ENCODE data around the gene ZBED2.
"Not testable (repeated sequence)": the region's sequence is repeated elsewhere in the genome, so short reads cannot be mapped to it uniquely, and the experiment has no call there.

Gene ZBED2, protein sequence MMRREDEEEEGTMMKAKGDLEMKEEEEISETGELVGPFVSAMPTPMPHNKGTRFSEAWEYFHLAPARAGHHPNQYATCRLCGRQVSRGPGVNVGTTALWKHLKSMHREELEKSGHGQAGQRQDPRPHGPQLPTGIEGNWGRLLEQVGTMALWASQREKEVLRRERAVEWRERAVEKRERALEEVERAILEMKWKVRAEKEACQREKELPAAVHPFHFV

DNA sequence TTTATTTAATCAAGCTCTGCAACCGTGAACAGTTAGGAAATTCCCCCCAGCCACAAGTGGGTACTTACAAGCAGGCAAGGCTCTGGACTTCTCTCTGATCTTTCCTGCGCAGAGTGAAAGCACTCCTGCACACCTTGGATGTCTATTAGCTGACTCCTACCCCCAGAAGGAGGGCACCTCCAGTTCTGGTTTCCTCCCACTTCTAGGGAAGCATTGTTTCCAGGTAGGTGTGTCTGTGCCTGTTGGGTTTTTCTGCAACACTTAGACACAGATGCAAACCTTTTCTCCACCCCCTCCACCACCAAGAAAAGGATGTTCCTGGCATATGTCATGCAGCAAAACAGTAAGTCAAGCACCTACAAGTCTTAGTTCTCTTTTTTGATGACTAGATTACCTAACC, at the start of gene ZBED2:
Gene ZBED2, minus strand, starts transcription at position 115 of the 400 bp plus-strand sequence. CDS start 1,145 bp downstream, outside the sequence.
- no peak for DNase-seq

DNA sequence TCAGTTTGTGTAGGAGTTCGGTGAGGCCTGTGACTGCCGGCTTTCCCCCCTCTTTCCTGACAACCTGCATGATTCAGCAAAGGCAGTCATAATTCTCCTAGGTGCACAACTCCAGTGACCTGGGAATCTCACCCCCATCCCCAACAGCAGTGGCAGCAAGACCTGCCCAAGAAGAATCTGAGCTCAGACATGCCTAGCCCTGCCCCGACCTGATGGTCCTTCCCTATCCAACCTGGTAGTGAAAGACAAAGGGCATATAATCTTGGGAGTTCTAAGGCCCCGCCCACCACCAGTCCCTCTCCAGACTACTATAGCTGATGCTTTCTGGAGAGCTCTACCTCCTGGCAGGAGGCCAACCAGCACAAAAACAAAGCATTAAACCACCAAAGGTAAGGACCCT, 44.2 kb upstream of the ZBED2 start:
- no peak for DNase-seq

DNA sequence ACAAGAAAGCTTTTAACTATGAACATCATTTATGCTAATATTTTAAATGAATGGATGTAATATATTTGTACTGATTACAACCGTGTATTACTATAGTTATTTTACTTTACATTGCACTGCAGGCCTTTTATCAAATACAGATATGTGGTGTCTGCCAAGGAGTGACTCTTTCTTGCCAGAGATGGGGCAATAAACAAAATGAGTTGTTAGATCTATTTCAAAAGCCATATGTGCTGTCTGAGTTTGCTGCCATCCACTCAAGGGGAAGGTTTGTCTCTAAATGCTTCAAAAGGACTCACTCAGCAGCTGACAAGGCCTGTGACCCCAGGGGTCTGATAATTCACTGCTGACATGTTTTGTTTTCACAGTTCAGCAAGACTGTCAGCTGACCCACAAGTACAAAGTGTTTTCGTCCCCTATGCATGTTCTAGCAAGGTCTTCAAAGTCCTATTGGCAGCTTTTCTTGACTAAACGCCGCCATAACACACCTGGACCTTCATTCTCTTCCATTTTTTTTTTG, 41.3 kb upstream of the ZBED2 start:
- no peak for DNase-seq

DNA sequence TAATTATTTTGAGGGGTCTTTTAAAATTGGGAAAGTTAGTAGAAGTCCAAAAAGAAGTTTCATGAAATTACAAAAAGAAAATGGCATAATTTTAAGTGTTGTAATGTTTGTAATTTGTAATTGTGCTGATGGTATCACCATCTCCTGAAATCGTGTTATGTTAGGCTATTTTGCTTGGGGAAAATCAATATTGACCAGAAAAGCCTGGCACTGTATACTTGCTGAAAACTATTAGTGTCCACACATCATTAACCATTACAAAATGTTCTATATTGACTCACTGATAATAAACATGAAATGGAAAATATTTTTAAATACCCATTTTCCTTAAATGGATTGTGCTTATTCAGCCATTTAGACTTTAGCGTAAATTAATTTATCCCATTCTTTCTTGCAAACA, 40.3 kb upstream of the ZBED2 start:
- no peak for DNase-seq

DNA sequence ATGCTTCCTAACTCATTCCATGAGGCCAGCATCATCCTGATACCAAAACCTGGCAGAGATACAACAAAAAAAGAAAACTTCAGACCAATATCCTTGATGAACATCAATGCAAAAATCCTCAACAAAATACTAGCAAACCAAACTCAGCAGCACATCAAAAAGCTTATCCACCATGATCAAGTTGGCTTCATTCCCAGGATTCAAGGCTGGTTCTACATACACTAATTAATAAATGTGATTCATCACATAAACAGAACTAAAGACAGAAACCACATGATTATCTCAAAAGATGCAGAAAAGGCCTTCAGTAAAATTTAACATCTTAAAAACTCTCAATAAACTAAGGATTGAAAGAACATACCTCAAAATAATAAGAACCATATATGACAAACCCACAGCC, 35.5 kb upstream of the ZBED2 start:
- not testable (repeated sequence) for DNase-seq

DNA sequence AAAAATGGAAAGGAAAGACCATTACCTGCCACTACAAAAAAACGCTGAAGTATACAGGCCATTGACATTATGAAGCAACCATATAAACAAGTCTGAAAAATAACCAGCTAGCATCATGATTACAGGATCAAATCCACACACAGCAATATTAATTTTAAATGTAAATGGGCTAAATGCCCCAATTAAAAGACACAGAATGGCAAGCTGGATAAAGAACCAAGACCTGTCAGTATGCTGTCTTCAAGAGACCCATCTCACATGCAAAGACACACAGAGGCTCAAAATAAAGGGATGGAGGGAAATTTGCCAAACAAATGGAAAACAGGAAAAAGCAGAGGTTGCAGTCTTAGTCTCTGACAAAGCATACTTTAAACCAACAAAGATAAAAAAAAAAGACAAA, 33.9 kb upstream of the ZBED2 start:
- not testable (repeated sequence) for DNase-seq

DNA sequence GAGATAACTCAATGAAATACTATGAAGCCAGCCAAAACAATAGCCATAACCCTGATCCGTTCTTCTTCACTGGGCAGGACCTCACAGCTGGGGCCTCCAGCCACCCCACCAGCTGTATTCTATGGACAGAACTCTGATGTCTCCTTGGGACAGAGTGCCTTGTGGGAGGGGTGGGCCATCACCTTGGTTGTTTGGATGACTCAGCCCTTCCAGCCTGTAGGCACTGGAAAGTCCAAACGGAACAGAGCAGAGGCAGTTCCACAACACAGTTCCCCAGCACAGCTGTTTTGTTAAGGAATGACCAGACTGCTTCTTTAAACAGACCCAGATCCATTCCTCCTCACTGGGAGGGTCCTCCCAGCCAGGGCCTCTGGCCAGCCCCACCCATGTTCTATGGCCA, 31.9 kb upstream of the ZBED2 start:
- DNase-seq: no peak

DNA sequence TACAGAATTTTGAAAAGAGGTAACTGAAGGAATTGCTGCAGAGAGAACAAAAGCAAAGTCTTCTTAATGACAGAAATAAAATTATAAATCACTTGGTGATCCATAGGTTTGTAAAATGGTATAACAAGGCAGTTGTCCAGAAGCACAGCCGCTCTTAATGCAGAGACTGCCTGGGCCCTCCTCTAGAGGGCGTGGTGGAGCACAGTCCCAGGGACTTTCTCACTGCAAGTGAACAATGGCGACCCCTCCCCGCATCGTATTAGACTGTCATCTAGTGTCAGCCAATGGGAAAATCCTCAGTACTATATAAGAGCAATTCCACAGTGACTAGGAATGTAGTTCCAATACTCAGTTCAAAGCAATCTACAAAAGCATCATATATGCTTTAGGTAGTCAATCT, 26.4 kb upstream of the ZBED2 start:
- no peak for DNase-seq

DNA sequence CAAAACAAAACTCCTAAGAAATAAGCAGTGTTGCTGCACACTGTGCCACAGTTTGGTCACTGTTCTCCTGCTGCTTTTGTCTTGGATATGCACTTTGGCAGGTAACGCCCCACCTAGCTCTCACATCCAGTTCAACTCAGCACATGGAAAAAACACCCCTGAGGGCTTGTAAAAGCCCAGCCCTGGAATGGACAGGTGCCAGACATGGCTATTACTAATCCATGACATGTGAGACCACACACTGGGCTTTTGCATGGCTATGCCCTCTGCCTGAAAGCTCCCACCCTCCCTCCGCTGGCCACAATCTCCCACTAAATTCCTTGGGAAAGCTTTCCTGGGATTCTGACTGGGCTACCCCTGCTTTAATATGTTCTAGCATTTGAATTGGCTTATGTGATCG, 24.7 kb upstream of the ZBED2 start:
- no peak for DNase-seq

DNA sequence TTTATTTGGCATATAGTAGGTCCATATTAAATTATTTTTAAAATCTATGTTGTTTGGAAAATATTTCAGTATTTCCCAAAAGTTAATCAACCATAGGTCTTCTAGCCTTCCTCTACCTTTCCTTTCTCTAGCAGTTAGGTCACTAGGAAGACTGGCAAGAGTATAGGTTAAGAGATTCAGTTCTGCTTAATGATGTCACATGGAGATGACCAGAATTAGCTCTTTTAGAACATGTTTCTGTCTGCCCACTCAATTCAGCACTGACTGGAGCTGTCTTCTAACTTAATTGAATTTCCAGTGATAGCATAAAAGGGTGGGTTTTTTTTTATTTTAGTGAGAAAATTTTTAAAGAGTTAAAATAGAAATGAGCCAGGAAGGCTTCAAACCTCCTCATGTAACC, 23.8 kb upstream of the ZBED2 start:
- no peak for DNase-seq

DNA sequence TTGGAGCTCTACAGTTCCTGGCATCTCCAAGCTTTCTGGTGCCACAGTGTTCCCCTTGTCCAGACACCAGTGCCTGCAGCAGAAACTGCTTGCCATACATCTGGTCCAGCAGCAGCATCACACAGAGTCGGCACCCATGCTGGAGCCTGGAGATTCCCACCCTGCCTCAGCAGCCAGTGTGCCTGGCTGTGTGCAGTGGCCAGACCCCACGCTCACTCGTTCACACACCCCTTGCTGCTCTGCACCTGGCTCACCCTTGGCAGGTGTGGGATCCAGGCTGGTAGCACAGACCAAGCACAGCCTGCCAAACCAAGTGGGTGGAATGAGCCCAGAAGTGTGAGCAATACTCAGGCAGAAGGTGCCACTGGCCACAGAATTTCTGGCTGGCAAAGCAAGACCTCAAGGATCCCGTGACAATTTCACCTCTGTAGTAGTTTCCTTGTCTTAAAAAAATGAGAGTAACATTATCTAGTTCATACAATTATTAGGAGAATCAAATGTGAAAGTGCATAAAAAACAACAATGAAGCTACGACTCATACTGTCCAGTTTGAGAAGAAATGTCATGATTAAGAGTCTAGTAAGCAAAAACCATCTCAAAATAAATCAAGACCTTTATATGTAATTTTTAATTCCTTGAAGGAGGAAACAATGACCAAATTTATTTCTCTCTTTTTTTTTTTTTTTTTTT, 22.9 kb upstream of the ZBED2 start:
- DNase-seq: no peak

DNA sequence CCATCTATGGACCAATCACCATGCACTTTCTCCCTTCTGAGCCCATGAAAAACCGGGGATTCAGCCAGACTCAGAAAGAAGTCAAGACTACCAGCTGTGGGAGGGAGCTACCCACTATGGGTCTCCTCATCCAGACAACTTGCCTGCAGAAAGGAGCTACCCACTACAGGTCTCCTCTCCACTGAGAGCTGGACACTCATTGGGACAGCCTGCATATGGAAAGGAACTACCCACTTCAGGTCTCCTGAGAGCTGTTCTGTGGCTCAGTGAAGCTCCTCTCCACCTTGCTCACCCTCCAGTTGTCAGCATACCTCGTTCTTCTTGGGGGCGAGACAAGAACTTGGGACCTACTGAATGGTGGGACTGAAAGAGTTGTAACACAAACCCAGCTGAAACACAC, 22.3 kb upstream of the ZBED2 start:
- DNase-seq: no peak

DNA sequence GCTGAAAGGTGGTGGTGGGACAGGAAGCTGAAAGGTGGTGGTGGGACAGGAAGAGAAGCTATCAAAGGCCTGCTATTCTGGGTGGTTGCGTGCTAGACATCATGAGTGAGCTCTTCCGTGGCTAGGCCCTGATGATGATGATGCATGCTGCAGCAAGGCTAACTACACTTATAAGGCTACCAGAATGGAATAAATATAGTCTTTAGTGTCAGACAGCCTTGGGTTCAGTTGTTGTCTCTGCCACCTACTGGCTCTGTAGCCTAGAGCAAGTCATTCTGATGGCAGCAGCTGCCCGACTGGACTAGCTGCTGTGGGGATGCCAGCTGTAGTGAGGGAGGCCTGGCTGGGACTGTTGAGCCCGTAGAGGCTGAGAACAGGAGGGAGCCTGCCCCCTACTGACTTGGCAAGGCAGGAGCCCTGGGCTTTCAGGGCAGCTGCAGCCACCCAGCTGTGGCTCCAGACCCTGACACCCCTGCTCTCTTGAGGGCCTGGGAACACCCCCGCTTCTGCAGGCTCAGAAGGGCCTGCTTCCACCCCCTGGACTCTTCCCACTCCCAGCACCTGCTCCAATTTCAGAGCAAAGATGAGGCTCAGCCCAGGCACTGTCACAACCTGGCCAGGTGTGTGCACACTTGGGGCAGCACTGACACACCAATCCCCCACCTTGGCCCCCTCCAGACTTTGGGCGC, 21.4 kb upstream of the ZBED2 start:
- no peak for DNase-seq

DNA sequence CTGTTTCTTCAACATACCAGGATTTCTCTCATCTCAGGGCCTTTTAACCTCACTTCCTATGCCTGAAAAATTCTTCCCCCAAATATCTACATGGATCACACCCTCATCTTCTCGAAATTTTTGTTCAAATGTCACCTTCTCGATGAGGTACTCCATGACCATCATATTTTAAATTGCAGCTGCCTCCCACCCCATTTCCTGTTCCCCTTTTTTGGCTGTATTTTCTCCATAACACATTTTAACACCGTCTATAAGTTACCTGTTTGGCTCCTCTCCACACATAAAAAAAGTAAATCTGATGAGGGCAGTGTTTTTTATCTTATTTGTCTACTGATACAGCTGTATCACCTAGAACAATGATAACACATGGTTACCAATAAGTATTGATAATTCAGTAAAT, 20.7 kb upstream of the ZBED2 start:
- DNase-seq: no peak

DNA sequence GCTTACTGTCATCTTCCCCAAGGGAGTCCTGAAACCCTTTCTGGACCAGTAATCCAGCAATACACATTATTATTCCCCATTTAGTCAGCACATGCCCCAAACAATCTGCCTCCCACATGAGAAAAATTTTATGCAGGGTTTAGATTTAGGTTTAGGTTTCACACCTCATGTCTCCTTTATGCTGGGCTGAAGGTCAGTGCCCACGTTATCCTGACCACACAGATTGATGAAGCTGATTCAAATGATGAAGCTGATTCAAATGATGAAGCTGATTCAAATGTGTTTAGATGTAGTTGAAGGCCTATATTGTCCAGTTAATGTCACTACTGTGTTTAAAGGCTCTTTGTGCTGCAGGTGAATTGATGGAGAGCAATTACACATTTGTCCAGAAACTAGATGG, 18.1 kb upstream of the ZBED2 start:
- DNase-seq: no peak

DNA sequence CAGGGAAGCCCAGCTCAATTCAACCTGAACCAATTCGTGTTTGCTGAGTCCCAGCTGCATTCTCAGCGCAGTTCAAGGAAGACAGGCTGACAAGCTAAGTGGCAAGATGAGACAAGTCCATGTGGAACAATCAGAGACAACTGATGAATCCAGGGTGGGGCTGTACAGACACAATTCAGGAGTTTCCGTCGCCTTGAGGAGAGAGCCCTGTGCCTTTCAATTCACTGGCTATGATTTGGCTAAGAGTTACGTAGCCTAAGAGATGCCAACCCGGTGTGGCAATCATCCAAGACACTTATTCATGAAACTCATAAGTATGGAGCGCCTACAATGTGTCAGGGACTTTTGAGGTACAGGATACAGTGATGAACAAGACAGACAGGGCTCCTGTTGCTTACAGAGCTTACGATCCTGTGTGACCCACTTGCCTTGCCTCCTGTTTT, 15.5 kb upstream of the ZBED2 start:
- DNase-seq: peak in 1 of 2 experiments; percentile 3

DNA sequence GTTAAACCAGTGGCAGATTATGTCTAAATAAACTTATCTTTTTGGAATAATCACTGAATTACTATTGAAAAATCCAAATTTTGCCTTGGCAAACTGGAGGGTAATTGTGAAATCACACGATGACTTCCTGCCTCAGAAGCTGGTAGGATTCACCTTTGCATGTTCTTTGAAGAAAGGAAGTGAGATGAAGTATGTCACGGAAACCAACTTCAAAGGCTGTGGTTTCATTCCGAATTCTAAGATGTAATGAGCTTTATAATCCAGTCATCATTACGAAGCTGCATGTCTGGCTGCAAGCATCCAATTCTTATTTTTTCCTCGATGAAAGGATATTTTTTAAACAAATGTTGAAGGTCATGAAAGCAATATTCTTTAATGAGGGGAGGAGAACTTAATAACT, 15.0 kb upstream of the ZBED2 start:
- no peak for DNase-seq

DNA sequence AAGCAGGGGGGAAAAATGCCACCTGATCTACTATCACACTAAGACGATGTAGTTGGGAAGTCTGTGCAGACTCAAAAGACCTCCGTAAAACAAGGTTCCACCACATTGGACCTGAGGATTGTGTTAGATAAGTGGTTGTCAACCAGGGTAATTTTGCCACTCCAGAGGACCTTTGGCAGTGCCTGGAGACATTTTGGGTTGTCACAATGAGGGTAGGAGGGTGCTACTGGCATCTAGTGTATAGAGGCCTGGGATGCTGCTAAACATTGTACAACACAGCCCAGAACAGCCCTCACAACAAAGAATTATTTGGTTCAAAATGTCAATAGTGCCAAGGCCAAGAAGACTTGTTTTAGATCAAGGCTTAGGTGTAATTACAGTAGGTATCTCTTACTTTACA, 14.6 kb upstream of the ZBED2 start:
- no peak for DNase-seq

DNA sequence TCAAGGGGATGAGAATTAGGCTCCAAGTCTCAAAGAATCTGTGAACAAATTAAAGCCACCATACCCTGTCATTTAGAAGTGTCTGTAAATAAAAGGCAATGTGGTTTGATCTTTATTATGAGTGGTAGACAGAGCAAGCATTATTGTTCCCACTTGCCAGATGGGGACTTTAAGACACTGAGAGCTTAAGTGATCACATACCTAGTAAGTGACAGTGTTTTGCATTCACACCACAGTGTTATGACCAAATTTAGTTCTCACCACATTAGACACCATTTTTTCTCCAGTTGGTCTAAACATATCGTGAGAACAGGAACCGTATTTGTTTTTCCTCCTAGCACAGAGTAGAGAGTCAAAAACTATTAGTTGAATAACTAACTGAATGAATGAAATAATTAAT, 13.2 kb upstream of the ZBED2 start:
- no peak for DNase-seq

DNA sequence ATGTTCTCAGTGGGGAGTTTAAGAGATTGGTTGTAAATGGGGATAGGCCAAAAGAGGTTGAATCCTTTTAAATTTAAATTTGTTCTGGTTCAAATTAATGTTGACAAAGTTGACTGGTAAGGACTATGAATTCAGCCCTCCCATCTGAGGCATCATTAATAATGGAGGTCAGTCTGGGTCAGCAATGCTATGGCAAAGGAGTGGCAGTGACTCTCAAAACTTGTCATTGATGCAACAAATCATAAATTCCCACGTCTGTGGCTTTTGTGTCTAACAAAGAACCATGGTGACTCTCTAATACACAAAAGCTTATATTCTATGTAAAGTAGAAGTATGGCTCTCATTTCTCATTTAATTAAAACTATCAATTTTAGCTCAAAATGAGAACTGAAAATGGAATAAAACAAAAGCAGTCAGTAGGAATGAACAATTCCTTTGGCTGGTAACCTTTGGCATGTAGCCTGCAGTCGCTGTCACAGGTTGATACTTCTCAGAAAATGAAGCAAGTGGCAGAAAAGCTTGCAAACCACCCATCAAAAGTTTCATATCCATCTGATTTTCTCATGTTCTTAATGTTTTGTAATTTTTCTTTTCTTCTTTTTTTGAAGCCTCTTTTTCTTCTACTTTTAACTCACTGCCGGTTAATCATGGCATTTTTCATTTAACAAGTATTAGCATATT, 12.2 kb upstream of the ZBED2 start:
- no peak for DNase-seq

DNA sequence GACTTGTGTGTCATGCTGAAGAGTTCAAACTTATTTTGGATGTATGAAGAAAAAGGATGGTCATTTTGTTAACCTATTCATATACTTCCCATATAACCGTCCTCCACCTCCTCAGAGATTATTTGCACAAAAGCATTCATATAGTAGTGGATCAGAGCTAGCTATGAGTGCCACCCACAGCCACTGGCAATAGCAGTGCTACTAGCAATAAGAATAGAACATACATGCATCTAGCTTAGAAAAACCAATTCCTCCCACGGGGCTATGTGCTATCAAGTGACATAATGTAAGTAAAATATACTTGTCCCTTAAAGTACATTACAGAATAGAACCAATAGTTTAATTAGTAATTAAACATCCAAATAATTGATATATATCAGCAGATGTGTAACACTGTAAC, 10.3 kb upstream of the ZBED2 start:
- DNase-seq: no peak

DNA sequence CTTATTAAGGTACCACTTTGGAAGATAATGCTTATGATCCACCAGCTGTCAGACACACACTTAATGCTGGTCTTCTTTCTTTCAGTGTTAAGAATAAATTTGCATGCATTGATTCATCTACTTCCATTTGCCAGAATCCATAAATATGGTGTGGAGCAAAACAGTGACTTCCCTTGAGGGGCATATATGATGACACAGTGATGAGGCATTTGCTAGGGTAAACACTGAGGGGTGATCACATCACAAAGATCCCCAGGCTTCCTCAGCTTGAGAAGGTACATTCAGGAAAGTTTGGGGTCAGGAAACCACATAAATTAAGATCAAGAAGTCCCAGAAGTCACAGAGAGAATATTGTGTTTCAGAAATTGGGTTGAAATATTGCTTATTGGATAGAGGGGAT, 9.9 kb upstream of the ZBED2 start:
- DNase-seq: no peak

DNA sequence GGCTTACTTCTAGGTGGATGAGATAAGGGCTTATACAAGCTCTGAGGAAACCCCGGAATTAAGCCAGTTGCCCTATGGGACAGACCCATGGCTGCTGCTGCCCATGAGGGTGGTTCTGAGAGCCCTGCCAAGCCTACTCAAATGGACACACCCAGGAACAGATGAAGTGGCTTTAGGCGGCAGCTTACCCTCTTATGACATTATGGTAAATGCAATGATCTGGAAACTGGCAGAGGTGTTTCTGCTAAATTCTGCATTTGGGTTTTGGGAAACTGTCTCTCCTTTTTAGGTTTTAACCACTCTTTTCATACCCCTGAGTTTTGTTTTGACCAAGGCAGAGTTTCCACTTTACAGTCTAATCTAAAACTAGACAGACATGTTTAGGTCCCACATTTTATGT, 9.0 kb upstream of the ZBED2 start:
- no peak for DNase-seq

DNA sequence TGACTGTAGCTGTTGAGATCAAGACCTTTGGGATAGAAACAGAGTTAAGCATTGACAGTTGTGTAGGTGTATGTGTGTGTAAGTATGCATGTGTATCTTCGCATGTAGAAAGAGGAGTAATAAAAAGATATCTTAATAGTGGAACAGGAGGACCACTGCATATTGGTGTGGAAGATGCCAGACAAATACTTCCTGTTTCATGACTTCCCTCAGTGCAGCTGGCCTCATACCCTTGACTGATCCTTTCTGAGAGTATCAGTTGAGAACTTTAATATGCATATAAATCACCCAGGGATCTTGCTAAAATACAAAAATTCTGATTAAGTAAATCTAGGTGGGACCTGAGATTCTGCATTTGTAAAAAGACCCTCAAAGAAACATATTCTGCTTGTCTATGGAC, 8.5 kb upstream of the ZBED2 start:
- no peak for DNase-seq

All from NCI-H187 (cell line).